ENCODE measurements around the gene CDK5RAP1.
"Not testable (repeated sequence)": the region's sequence is repeated elsewhere in the genome, so short reads cannot be mapped to it uniquely, and the experiment has no call there.

Gene CDK5RAP1

DNA sequence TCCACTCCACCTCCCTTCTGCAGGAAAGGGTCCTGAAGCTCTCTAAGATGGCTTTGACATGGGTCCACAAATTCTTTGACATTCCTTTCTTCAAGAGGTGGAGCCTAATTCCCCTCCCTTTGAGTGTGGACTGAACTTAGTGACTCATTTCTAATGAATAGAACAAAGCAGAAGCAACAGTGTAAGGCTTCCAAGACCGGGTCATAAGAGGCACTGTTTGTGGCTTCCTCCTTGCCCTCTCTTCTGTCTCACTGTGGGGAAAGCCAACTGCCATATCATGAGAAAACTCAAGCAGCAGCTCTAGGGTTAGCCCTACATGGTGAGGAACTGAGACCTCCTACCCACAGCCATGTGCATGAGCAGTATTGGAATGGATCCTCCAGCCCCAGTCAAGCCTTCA, 5.9 kb upstream of the CDK5RAP1 start:
- H3K4me1 Mint-ChIP-seq, result peaks cover 17% of the 10 kb centered on the region
- H3K27me3 Mint-ChIP-seq, result no peaks in the 10 kb centered on the region
- H3K4me3 Mint-ChIP-seq, result no peak overlapping the region
- peaks cover 11% of the 10 kb centered on the region for H3K36me3 Mint-ChIP-seq
- no peaks in the 10 kb centered on the region for H3K9me3 Mint-ChIP-seq
- H3K27ac Mint-ChIP-seq, result no peak overlapping the region

DNA sequence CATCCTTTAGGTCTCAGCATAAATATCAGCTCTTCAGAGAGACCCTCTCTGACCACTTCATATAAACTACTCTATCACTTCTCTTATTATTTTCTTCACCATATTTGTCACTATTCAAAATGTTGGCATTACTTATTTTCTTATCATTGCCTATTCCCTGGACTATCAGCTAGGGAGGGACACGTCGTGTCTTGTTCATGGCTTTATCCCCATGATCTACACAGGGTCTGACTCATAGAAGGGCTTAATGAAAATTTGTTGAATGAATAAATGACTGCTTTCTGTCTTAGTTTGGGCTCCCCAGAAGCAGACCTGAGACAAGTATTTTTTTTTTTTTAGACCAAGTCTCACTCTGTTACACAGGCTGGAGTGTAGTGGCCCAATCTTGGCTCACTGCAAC, 3.0 kb upstream of the CDK5RAP1 start:
- Mint-ChIP-seq H3K27ac (no peak overlapping the region), H3K4me3 (peak overlapping the region; percentile 15), H3K36me3 (peaks cover 7% of the 10 kb centered on the region), H3K27me3 (no peaks in the 10 kb centered on the region), H3K9me3 (no peaks in the 10 kb centered on the region), H3K4me1 (peaks cover 38% of the 10 kb centered on the region)

DNA sequence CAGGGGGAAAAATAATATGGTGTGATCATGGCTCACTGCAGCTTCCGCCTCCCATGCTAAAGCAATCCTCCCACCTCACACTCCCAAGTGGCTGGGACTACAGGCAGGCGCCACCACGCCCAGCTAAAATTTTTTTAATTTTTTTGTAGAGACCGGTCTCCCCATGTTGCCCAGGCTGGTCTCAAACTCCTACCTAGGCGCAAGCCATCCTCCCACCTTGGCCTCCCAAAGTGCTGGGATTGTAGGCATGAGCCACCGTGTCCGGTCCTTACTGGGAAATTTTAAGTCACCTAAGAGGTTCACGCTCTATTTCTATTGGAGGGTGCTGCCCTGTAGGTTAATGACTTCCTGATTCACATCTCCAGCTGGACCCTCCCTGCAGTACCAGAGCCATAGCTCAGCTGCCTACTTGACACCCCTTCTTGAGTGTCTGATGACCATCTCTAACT, 626 bp upstream of the CDK5RAP1 start:
- H3K27me3 Mint-ChIP-seq, result no peaks in the 10 kb centered on the region

DNA sequence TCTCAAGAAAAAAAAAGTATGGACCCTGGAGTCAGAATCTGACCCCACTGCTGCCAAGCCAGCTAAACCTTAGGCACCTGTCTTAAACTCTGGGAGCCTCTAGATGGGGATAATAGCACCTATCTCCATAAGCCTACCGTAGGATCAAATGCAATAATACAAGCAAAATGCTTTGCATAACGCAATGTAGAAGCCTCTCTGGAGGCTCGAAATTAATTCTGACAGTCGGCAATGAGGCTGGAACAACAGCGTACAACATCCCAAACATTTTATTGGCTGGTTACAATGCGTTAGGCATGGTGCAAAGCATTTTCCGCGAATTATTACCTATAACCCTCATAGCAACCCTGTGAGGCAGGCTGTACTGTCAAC, 521 bp downstream of the CDK5RAP1 start:
- no peaks in the 10 kb centered on the region for H3K9me3 Mint-ChIP-seq
- H3K4me3 Mint-ChIP-seq, result peak overlapping the region; percentile 94
- no peaks in the 10 kb centered on the region for H3K27me3 Mint-ChIP-seq
- peaks cover 71% of the 10 kb centered on the region for H3K4me1 Mint-ChIP-seq
- peaks cover 5% of the 10 kb centered on the region for H3K36me3 Mint-ChIP-seq
- no peak overlapping the region for H3K27ac Mint-ChIP-seq

More for the DNA sequence above, 626 bp upstream of the CDK5RAP1 start:
- H3K4me3 Mint-ChIP-seq, result peak overlapping the region; percentile 94
- peaks cover 2% of the 10 kb centered on the region for H3K36me3 Mint-ChIP-seq
- peak overlapping the region; percentile 79 for H3K27ac Mint-ChIP-seq
- peaks cover 61% of the 10 kb centered on the region for H3K4me1 Mint-ChIP-seq
- no peaks in the 10 kb centered on the region for H3K9me3 Mint-ChIP-seq

- Mint-ChIP-seq H3K4me3 (peak overlapping the region; percentile 94), H3K9me3 (no peaks in the 10 kb centered on the region), H3K36me3 (peaks cover 5% of the 10 kb centered on the region), H3K4me1 (peaks cover 77% of the 10 kb centered on the region), H3K27ac (no peak overlapping the region), H3K27me3 (no peaks in the 10 kb centered on the region)
Observed at GRCh38 chr20:33399924-33400323, 1.4 kb downstream of the CDK5RAP1 start.

- H3K27ac Mint-ChIP-seq, result no peak overlapping the region
- H3K4me3 Mint-ChIP-seq, result no peak overlapping the region
- peaks cover 18% of the 10 kb centered on the region for H3K36me3 Mint-ChIP-seq
- H3K9me3 Mint-ChIP-seq, result no peaks in the 10 kb centered on the region
- H3K4me1 Mint-ChIP-seq, result peaks cover 47% of the 10 kb centered on the region
- no peaks in the 10 kb centered on the region for H3K27me3 Mint-ChIP-seq
Observed at GRCh38 chr20:33394718-33395117, 6.6 kb downstream of the CDK5RAP1 start.

GRCh38 chr20:33393609-33394008, 7.7 kb downstream of the CDK5RAP1 start:
- no peaks in the 10 kb centered on the region for H3K9me3 Mint-ChIP-seq
- H3K27me3 Mint-ChIP-seq, result no peaks in the 10 kb centered on the region
- peaks cover 36% of the 10 kb centered on the region for H3K4me1 Mint-ChIP-seq
- H3K36me3 Mint-ChIP-seq, result peaks cover 17% of the 10 kb centered on the region
- no peak overlapping the region for H3K27ac Mint-ChIP-seq
- H3K4me3 Mint-ChIP-seq, result no peak overlapping the region

GRCh38 chr20:33391722-33392415, 9.4 kb downstream of the CDK5RAP1 start:
- H3K4me3 Mint-ChIP-seq, result no peak overlapping the region
- H3K9me3 Mint-ChIP-seq, result no peaks in the 10 kb centered on the region
- H3K4me1 Mint-ChIP-seq, result peaks cover 19% of the 10 kb centered on the region
- H3K36me3 Mint-ChIP-seq, result peaks cover 18% of the 10 kb centered on the region
- no peak overlapping the region for H3K27ac Mint-ChIP-seq
- H3K27me3 Mint-ChIP-seq, result no peaks in the 10 kb centered on the region

DNA sequence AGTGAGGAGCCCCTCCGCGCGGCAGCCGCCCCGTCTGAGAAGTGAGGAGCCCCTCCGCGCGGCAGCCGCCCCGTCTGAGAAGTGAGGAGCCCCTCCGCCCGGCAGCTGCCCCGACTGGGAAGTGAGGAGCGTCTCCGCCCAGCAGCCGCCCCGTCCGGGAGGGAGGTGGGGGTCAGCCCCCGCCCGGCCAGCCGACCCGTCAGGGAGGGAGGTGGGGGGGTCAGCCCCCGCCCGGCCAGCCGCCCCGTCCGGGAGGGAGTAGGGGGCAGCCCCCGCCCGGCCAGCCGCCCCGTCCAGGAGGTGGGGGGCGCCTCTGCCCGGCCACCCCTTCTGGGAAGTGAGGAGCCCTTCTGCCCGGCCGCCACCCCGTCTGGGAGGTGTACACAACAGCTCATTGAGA, 12.0 kb downstream of the CDK5RAP1 start:
- not testable (repeated sequence) for H3K27ac Mint-ChIP-seq
- H3K36me3 Mint-ChIP-seq, result peaks cover 17% of the 10 kb centered on the region

DNA sequence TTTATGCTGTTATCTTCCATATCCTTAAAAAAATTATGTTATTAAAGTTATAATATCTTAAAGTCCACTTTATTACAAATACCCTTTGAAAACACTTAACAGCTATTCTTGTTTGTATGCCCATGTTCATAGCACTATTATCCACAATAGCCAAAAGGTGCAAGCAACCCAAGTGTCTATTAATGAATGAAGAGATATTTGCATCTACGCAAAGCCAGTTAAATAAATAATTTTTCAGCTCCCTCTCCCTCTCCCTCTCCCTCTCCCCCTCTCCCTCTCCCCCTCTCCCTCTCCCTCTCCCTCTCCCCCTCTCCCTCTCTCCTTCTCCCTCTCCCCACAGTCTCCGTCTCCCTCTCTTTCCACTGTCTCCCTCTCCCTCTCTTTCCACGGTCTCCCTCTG, 13.1 kb downstream of the CDK5RAP1 start:
- H3K4me3 Mint-ChIP-seq, result no peak overlapping the region
- H3K36me3 Mint-ChIP-seq, result peaks cover 17% of the 10 kb centered on the region
- H3K4me1 Mint-ChIP-seq, result no peaks in the 10 kb centered on the region

More for the DNA sequence above, 12.0 kb downstream of the CDK5RAP1 start:
- H3K9me3 Mint-ChIP-seq, H3K4me1 Mint-ChIP-seq, H3K4me3 Mint-ChIP-seq, H3K27me3 Mint-ChIP-seq: not testable (repeated sequence)

DNA sequence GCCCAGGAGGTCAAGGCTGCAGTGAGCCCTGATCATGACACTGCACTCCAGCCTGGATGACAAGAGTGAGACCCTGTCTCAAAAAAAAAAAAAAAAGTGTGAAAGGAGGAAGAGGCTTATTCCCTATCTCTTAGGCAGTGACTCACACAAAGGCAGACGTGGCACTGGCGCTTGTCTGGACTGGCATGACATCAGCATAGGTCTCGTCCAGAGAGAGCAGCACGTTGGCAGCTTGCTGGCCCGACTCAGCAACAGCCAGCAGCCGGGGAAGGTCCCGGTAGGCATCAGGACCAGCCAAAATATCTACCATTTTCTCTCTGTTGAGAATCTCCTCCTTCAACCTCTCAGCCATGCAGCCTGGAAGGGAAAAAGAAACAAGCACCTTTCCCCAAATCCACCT, 14.1 kb downstream of the CDK5RAP1 start:
- H3K36me3 Mint-ChIP-seq, result peaks cover 13% of the 10 kb centered on the region
- no peaks in the 10 kb centered on the region for H3K4me1 Mint-ChIP-seq
- H3K27me3 Mint-ChIP-seq, result no peaks in the 10 kb centered on the region
- H3K4me3 Mint-ChIP-seq, result no peak overlapping the region
- no peak overlapping the region for H3K27ac Mint-ChIP-seq
- H3K9me3 Mint-ChIP-seq, result no peaks in the 10 kb centered on the region

More for the DNA sequence above, 13.1 kb downstream of the CDK5RAP1 start:
- Mint-ChIP-seq H3K27ac (no peak overlapping the region), H3K9me3 (no peaks in the 10 kb centered on the region), H3K27me3 (no peaks in the 10 kb centered on the region)

DNA sequence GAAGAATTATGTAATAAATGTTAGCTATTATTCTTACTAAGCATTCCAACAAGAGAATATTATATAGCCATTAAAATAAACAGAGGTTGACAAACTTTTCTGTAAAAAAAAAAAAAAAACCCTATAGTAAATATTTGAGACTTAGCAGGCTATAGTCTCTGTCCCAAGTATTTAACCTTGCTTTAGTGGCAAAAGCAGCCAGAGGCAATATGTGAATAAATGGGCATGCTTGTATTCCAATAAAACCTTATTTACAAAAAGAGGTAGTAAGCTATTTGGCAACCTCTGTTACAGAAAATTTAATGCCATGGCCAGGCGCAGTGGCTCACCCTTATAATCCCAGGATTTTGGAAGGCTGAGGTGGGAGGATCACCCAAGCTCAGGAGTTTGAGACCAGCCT, 14.6 kb downstream of the CDK5RAP1 start:
- Mint-ChIP-seq H3K4me1 (no peaks in the 10 kb centered on the region), H3K27ac (no peak overlapping the region), H3K9me3 (no peaks in the 10 kb centered on the region), H3K36me3 (peaks cover 11% of the 10 kb centered on the region), H3K4me3 (no peak overlapping the region), H3K27me3 (no peaks in the 10 kb centered on the region)

DNA sequence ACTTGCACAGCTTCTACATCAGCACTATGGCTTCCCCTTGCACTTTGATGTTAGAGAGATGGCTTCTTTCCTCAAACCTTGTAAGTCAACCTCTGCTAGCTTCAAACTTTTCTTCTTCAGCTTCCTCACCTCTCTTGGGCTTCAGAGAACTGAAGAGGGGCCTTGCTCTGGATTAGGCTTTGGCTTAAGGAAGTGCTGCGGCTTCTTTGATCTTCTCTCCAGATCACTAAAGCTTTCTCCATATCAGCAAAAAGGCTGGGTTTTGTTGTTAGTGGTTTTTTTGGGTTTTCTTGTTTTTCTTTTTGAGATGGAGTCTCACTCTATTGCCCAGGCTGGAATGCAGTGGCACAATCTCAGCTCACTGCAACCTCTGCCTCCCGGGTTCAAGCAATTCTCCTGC, 24.0 kb downstream of the CDK5RAP1 start:
- H3K36me3 Mint-ChIP-seq, result peaks cover 22% of the 10 kb centered on the region
- peaks cover 26% of the 10 kb centered on the region for H3K4me1 Mint-ChIP-seq
- no peaks in the 10 kb centered on the region for H3K9me3 Mint-ChIP-seq
- no peak overlapping the region for H3K27ac Mint-ChIP-seq
- H3K4me3 Mint-ChIP-seq, result no peak overlapping the region
- H3K27me3 Mint-ChIP-seq, result no peaks in the 10 kb centered on the region

- Mint-ChIP-seq H3K4me3 (no peak overlapping the region), H3K9me3 (no peaks in the 10 kb centered on the region), H3K27me3 (no peaks in the 10 kb centered on the region), H3K27ac (no peak overlapping the region), H3K36me3 (peaks cover 25% of the 10 kb centered on the region), H3K4me1 (peaks cover 33% of the 10 kb centered on the region)
Observed at GRCh38 chr20:33373735-33374605, 27.3 kb downstream of the CDK5RAP1 start.

GRCh38 chr20:33372993-33373441, 28.3 kb downstream of the CDK5RAP1 start:
- Mint-ChIP-seq H3K27me3 (no peaks in the 10 kb centered on the region), H3K4me1 (peaks cover 23% of the 10 kb centered on the region), H3K4me3 (no peak overlapping the region), H3K36me3 (peaks cover 18% of the 10 kb centered on the region), H3K9me3 (no peaks in the 10 kb centered on the region), H3K27ac (no peak overlapping the region)

DNA sequence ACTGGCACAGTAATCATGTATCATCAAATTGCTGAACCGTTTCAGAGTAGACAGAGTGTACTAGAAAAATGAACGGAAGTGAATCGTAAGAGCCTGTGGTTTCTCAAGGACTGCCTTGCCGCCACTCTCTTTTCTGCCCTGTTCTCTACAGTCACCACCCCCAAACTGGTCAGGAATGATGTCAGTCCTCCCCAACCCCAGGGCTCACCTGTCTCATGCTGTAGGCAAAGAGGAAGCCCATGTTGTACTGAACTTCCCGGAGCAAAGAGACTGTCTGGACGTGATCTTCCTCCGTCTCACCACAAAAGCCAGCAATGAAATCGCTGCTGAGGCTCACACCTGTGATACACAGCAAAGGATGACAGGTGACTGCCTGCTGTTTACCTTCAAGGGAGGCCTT, 31.0 kb downstream of the CDK5RAP1 start:
- Mint-ChIP-seq H3K27me3 (no peaks in the 10 kb centered on the region), H3K4me1 (peaks cover 15% of the 10 kb centered on the region), H3K36me3 (peaks cover 15% of the 10 kb centered on the region), H3K27ac (peak overlapping the region; percentile 14), H3K4me3 (no peak overlapping the region), H3K9me3 (no peaks in the 10 kb centered on the region)

All from activated naive CD4-positive, alpha-beta T cell treated with anti-CD3 and anti-CD28 coated beads, Interleukin-2, amount 50 U/mL, for 24 hours (primary cell).